ENCODE measurements around the gene AMPH.

- TF ChIP-seq CTCF (IDR thresholded peaks at IDR 0.05) (no peak), POLR2A (IDR thresholded peaks at IDR 0.05) (no peak)
Measured at GRCh38 chr7:38425509-38425908, 205.7 kb downstream of the AMPH start.

Measured in thyroid gland (tissue), 4 donors.